GM18499 (cell line): ENCODE data around the gene PAXX.

Experiments used
- ATAC-seq: cut with Tn5 transposase; IDR thresholded peaks from one replicate; pipeline ENCODE4 v1.9.1; 2021; ENCODE audit warnings: moderate number of reproducible peaks; ENCODE audit not compliant: insufficient read depth, unreplicated experiment

Gene PAXX

DNA sequence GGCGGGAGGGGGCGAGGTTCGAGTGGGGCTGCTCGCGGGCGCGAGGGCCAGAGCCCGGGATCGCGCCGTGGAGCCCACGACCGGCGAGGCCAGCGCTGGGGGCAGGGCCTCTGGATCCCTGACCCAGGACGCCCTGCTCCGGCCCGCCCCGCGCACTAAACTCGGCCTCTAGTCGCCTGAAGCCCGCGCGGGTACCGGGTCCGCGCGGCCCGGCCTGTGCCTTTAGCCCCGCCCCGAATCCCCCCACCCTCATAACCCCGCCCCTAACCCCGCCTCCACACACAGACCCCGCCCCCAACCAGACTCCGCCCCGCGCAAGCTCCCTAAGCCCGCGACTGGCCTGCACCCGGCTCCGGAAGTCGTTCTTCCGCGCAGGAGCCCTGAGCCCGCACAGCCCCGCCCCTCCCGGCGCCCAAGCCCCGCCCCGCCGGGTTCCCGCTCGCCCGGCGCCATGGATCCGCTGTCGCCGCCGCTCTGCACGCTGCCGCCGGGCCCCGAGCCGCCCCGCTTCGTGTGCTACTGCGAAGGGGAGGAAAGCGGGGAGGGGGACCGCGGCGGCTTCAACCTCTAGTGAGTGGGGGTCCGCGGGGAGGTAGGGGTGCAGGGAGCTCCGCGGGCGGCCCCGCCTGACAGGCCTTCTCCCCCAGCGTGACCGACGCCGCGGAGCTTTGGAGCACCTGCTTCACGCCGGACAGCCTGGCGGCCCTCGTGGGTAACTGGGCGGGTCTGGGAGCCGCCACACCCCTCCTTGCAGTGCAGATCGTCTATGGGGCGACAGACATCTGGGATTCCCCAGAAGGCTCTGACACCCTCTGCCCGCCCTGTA, at the start of gene PAXX:
PAXX (plus strand) TSS at position 430 of the 826 bp plus-strand sequence; CDS start at position 452, 22 bp downstream.
- peak; percentile 65 for ATAC-seq

- no peak for ATAC-seq
These were observed 49.4 kb upstream of the PAXX start for GRCh38 chr9:136942881-136943230.

DNA sequence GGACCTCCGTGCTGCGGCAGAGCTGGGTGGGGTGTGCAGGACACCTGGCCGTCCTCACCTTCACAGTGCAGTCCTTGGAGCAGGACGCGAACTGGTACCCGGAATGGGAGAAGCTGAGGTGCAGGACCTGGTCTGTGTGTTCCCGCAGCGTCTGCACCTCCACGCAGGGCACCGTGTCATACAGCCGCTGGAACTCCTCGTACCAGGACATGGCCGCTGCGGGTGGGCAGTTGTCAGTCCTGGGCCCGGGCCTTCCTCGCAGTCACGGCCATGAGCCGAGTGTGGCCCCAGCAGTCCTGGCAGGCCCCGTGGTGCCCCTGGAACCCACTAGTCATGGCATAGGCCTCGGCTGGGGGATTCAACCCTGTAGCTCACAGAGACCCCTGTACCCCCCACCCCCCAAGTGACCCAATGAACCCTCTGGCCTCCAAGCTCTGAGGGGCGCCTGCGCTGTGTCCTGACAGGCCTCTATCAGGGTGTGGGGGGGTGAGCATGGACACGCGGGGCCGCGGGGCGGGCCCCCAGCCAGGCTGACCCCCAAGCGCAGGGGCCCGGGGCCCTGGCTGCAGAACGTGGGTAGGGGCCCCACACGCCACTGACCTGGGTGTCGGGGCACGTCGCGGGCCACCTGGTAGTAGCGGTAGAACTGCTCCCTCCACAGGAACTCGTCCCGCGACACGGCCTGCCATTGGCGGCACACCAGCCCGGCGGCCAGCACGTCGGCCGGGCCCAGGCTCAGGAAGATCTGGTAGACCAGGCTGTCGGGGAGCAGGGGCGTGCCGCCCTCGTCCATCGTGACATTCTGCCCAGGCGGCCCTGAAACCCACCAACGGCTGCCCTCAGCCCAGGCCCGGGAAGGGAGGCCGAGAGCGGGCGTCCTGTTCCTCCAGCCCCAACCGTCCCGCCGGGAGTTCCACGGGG, 48.7 kb upstream of the PAXX start:
- ATAC-seq = peak; percentile 18

DNA sequence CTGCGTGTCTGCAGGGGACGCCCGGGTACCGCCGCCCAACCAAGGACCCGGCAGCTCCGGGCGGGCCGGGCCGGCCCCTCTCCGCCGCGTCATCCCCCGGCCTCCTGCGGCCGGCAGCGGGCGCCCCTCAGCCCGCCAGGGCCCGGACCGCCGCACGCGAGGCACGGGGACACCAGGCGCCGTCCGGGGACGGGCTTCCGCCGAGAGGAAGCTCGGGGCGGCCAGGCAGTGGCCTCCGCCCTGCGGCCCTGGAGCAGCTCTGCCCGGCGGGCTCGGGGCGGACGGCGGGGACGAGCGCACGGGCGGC, 48.1 kb upstream of the PAXX start:
- ATAC-seq = peak; percentile 11

DNA sequence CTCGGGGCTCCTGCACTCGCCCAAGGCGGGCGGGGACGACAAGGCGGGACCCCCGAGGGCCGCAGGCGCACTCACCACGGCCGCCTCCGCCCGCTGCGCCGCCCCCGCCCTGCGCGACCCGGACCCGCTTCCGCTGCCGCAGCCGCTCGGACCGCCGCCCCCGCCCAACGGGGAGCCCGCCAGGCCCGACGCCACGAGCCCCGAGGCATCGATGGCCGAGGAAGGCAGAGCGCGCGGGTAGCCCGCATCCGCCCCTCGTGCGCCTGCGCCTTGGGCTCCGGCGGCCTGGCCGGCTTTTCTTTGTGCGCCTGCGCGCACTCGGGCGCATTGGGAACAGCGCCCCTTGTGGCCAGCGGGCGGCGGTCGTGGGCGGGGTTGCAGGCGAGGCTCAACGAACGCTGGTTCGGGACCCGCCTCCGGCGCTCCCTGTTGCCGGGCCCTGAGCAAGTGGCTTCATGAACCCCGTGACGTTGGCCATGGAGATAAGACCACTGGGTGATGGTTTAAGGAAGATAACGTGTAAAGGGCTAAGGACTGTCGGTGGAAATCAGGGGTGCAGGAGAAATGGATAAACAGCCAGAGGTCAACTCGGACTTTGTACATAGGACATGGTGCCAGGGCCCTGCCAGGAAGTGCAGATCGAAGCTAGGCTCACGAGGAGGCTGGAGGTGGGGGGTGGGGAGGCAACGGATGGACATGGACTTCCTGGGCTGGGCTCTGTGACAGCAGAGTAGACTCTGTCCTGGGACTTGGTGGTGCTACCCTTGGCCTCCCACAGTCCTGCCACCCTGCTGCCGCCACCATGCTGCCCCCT, 47.5 kb upstream of the PAXX start, which contains the start of the genes C8G and FBXW5:
C8G (plus strand) TSS at position 725 of the 814 bp plus-strand sequence; CDS start at position 803, 78 bp downstream.
FBXW5 (minus strand) TSS at position 220 of the 814 bp plus-strand sequence. CDS start 655 bp downstream, outside the sequence.
- ATAC-seq = peak; percentile 67

DNA sequence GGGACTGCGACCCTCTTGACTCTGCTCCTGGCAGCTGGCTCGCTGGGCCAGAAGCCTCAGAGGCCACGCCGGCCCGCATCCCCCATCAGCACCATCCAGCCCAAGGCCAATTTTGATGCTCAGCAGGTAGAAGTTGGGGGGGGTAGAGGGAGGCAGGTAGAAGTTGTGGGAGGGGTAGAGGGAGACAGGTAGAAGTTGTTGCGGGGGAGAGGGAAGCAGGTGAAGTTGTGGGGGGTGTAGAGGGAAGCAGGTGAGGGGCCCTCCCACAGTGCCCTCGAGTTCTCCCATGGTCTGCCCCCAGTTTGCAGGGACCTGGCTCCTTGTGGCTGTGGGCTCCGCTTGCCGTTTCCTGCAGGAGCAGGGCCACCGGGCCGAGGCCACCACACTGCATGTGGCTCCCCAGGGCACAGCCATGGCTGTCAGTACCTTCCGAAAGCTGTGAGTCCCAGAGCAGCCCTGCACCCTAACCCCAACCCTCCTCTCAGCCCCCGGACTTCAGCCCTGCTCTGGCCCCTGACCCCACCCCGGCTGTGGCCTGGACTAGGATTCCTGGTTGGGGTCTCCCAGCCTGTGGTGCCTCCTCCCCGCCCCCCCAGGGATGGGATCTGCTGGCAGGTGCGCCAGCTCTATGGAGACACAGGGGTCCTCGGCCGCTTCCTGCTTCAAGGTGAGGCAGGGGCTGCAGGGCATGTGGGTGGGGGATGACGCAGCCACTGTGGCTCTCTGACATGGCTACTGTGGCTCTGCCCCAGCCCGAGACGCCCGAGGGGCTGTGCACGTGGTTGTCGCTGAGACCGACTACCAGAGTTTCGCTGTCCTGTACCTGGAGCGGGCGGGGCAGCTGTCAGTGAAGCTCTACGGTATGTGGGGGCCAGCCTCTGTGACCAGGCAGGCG, 46.6 kb upstream of the PAXX start:
- no peak for ATAC-seq

- ATAC-seq = no peak
These were observed 45.8 kb upstream of the PAXX start for GRCh38 chr9:136946228-136947027.

DNA sequence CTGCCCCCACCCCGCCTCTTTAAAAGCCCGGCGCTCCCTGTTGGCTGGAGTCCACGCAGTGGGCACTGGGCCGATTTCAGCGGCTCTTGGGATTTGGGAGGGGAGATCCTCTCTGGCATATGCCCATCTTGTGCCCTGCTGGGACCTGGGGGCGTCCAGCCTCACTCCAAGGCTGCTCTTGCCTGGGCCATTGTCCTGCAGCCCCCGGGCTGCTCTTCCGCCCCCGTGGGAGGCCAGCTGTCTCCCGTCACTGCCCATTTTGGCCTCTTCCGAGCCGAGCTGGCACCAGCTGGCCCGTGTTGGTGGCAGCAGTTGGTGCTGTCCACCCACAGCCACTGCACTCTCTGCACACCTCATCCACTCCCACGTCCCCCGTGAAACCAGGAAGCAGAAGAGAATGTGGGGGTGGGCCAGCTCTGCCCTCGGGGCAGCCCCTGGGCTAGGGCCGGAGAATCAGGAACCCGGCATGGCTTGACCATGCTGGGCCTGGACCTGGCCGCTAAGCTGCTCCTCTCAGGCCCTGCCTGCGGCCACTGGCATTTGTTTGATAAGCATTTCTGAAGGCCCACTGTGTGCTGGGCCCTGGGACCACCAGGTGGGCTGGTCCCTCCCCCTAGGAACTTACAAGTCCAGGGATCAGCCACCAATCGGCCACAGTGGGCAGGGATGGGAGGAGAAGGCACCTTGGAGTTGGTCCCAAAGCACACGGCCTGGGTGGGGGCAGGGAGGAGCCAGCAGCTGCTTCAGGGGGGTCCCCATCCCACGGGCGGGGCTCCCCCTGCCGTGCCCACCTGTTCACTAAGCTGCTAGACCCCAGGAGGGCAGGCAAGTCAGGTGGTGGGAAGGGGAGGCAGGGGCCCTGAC, 45.0 kb upstream of the PAXX start:
- ATAC-seq = no peak

DNA sequence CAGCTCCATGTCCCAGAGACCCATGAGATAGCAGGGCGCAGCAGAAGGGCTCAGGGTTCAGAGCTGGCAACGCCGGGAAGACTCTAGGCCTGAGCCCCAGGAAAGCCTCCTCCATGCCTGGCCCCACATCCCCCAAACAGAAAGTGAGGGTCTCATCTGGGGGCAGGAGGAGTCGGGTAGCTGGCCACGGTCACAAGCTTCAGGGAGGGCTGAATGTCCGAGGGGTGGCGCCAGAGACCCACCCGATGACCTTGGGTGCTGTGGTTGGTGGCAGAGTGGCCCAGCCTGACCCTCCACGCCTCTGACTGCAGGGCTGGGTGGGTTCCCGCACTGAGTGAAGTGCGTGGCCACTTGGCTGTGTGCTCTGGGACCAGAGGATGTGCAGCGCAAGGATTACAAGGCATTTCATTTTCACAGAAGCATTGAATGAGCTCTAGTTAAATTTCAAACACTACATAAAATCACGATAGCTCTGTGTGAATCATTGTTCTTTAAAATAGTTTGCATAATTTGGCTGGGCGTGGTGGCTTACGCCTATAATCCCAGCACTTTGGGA, 44.2 kb upstream of the PAXX start:
- no peak for ATAC-seq

GRCh38 chr9:136949239-136949816, 42.9 kb upstream of the PAXX start:
- no peak for ATAC-seq

DNA sequence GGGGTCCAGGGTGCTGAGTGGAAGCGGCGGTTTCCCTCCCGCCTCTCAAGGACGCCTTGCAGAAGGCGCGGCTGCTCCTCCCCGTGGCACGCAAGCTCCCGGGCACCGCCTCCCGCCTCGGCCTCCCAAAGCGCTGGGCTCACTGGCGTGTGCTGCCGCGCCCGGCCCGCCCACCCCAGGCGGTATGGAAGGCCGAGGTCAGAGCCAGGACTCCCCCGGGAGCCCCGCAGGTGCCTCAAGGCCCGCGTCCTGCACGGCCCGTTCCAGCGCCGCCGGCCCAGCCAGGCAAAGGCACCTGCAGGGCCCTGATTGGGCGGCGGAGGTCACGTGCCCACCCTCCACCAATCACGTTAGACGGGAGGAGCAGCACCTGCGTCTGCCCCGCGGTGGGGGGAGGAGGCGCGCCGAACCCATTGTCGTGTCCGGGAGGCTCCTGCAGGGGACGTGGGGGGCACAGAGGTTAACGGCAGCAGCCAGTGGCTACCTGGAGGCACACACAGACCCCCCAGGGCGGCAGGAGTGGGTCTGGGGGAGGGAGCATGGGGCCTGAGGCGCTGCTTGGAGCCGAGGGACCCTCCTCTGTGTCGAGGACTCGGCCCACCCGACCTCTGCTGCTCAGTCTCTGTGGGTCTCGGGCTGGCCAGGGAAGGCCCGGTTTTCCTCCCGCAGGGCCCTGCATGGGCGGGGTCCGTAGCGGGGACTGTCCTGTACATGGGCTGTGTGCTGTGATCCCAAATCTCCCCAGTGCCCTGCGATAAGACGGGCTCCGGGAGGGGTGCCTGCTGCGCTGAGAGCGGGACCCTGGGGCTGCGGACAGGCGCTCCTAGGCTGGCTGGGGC, 42.2 kb upstream of the PAXX start:
- ATAC-seq = peak; percentile 50

- no peak for ATAC-seq
These were observed 41.5 kb upstream of the PAXX start for GRCh38 chr9:136950656-136951276.

DNA sequence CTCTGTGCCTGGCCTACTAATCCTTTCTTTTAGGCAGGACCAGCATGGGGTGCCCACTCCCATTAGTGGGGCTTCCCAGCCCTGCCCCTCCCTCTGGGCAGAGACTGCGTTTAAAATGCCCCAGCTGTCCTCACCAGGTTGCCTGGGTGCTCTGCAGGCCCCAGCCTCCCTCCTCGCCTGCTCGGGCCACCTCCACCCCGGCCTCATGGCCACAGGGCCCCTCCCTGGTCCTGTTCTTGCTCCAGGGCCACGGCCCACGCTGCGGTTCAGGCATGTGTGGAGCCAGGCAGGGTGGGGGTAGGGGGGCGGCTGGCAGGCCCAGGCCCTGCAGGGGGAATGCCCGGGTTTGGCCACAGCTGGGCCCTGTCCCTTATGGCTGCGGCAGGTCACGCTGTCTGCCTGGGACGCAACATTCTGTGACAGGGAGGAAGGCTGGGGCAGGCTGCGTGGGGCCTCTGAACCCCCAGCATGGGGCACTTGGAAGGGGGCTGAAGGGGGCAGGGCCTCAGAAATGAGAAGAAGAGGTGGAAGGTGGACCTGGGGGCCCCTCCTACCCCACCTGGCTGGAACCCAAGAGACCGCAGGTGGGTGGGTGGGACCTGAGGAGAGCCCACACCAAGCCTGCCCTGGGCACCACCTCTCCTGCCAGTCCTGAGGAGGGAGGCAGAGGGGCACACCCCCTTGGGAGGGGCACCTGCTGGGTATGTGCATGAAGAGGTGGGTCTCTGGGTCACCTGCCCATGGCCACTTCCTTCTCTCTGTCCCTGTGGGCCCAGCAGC, 40.5 kb upstream of the PAXX start, which contains the start of gene LCN12:
LCN12 (plus strand) TSS at position 733 of the 780 bp plus-strand sequence. CDS start 55 bp downstream, outside the sequence.
- ATAC-seq = no peak

- ATAC-seq = no peak
These were observed 39.8 kb upstream of the PAXX start for GRCh38 chr9:136952321-136952850.
